SK-N-SH (cell line): ENCODE measurements around the gene FBXL22.

ENCODE experiments used
- EP300 ChIP-seq, 2 experiments: IDR thresholded peaks; 2 replicates each; pipeline versions ENCODE4 v1.4.0 to v1.6.1; 2012; ENCODE audit warnings: borderline replicate concordance in 1 of 2, low read depth in 1 of 2, low read length in 1 of 2
- FOXM1 ChIP-seq: IDR thresholded peaks from 2 replicates; pipeline ENCODE4 v1.4.0; 2012; ENCODE audit warnings: low read depth, mild to moderate bottlenecking
- JUND ChIP-seq: IDR thresholded peaks from 2 replicates; pipeline ENCODE4 v1.4.0; 2012
- NFIC ChIP-seq: IDR thresholded peaks from 2 replicates; pipeline ENCODE4 v1.4.0; 2012; ENCODE audit warnings: borderline replicate concordance
- RAD21 ChIP-seq: IDR thresholded peaks from 2 replicates; pipeline ENCODE4 v1.6.1; 2012; ENCODE audit warnings: mild to moderate bottlenecking, low read length
- REST ChIP-seq: IDR thresholded peaks from 2 replicates; pipeline ENCODE4 v1.6.1; 2012; ENCODE audit warnings: mild to moderate bottlenecking, low read depth, low read length, moderate library complexity
- RFX5 ChIP-seq: IDR thresholded peaks from 2 replicates; pipeline ENCODE4 v1.6.1; 2012; ENCODE audit warnings: mild to moderate bottlenecking, improper control_type of control experiment, low read length
- TAF1 ChIP-seq: IDR thresholded peaks from 2 replicates; pipeline ENCODE4 v1.6.1; 2012; ENCODE audit warnings: low read depth, mild to moderate bottlenecking, low read length, moderate library complexity, borderline replicate concordance
- TF ChIP-seq, protein P1 (sequence below): fragments of 200-600 bp; sonication (generic); IDR thresholded peaks from 2 replicates; pipeline ENCODE4 v1.6.1; 2017; ENCODE audit warnings: antibody characterized with exemption, mild to moderate bottlenecking, moderate library complexity

DNA sequence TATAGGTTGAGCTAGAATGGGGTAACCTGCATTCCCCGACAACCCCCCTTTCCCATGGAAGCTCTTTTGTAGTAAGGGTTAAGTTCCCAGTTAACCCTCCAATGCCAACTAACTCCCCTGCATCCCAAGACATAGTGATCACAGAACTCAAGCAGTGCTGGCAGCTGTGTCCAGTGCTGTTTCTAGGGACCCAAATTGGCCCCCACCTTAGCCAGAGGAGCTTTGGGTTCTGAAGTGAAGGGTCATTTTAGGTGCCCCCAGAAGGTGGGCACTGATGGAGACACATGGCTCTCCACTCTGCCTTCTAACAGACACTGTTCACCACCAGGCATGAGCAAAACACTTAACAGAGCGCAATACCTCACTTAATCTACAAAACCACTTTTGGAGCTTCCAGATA lies 7.1 kb downstream of the FBXL22 start:
- TF ChIP-seq, protein P1, sequence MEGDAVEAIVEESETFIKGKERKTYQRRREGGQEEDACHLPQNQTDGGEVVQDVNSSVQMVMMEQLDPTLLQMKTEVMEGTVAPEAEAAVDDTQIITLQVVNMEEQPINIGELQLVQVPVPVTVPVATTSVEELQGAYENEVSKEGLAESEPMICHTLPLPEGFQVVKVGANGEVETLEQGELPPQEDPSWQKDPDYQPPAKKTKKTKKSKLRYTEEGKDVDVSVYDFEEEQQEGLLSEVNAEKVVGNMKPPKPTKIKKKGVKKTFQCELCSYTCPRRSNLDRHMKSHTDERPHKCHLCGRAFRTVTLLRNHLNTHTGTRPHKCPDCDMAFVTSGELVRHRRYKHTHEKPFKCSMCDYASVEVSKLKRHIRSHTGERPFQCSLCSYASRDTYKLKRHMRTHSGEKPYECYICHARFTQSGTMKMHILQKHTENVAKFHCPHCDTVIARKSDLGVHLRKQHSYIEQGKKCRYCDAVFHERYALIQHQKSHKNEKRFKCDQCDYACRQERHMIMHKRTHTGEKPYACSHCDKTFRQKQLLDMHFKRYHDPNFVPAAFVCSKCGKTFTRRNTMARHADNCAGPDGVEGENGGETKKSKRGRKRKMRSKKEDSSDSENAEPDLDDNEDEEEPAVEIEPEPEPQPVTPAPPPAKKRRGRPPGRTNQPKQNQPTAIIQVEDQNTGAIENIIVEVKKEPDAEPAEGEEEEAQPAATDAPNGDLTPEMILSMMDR = no peak
- TF ChIP-seq RAD21 (no peak), TAF1 (no peak), REST (no peak), JUND (no peak), NFIC (no peak), FOXM1 (no peak), RFX5 (no peak), EP300 (IDR thresholded peaks at IDR 0.05; ENCODE audit: borderline replicate concordance in 1 of 2, low read depth in 1 of 2, low read length in 1 of 2) (no peak)
